MM.1S (cell line): Measurements from ENCODE around the gene S100A3.

Source experiments
- CTCF ChIP-seq: fragments of 300-600 bp; sonication (generic); IDR thresholded peaks from 2 replicates; pipeline ENCODE4 v1.5.1; 2016; ENCODE audit warnings: antibody characterized with exemption, low read length, mixed read lengths
- EZH2 ChIP-seq: fragments of 300-600 bp; sonication (generic); optimal IDR thresholded peaks from 2 replicates; pipeline ENCODE3; 2017; ENCODE audit warnings: low read depth, mild to moderate bottlenecking, antibody characterized with exemption, low read length, mixed read lengths
- EZH2phosphoT487 ChIP-seq: fragments of 300-600 bp; sonication (generic); IDR thresholded peaks from 2 replicates; pipeline ENCODE4 v1.6.1; 2018; ENCODE audit warnings: antibody characterized with exemption, low read length

- TF ChIP-seq CTCF (no peak), EZH2phosphoT487 (no peak), EZH2 (no peak)
Observed at GRCh38 chr1:153569465-153569864, 20.4 kb upstream of the S100A3 start.
